Measurements from ENCODE around the gene MCM10.
A peak's percentile ranks its signal among the peaks of the same experiment; 100 is the strongest.

The MCM10 gene

GRCh38 chr10:13160934-13161856, at the start of gene MCM10:
Gene MCM10 (plus strand): TSS chr10:13161558. CDS start chr10:13164203, 2,645 bp downstream.
- Histone ChIP-seq H3K4me3 (ENCODE audit: low read length in 2 of 2) (peak within 1 kb of the TSS; percentile 60 to 72), H3K27ac (ENCODE audit: low read length) (no peak within 1 kb of the TSS), H3K36me3 (ENCODE audit: control insufficient read depth in 2 of 2, insufficient read depth in 2 of 2, low read length in 2 of 2) (no peaks in the 10 kb centered on the region), H3K27me3 (ENCODE audit: control insufficient read depth in 1 of 2, insufficient read depth in 2 of 2, low read length in 2 of 2) (no peaks in the 10 kb centered on the region), H3K9me3 (ENCODE audit: control insufficient read depth in 2 of 2, low read length in 2 of 2) (no peaks in the 10 kb centered on the region), H3K4me1 (ENCODE audit: control insufficient read depth, insufficient read depth, low read length) (peaks cover 12% of the 10 kb centered on the region), H3K9ac (ENCODE audit: low read length in 2 of 2) (peak within 1 kb of the TSS; percentile 36 to 69)

DNA sequence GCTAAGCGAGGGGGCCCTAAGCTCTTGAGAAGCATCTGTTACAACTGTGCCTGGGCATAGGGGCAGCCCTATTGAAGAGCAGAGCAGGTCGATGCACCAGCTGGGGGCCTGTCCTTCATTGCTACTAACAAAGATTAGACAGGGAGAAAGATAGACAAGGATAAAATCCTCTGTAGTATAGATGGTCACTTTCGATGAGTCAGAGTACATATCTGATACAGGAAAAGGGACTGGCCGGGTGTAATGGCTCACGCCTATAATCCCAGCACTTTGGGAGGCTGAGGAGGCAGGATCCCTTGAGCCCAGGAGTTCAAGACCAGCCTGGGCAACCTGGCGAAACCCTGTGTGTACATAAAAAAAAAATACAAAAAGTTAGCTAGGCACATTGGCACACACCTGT, 47.8 kb upstream of the MCM10 start:
- Histone ChIP-seq H3K9me3 (ENCODE audit: control insufficient read depth in 2 of 2, low read length in 2 of 2) (no peaks in the 10 kb centered on the region), H3K4me3 (ENCODE audit: low read length in 2 of 2) (no peak overlapping the region), H3K27ac (ENCODE audit: low read length) (no peak overlapping the region), H3K27me3 (ENCODE audit: control insufficient read depth in 1 of 2, insufficient read depth in 2 of 2, low read length in 2 of 2) (no peaks in the 10 kb centered on the region), H3K4me1 (ENCODE audit: control insufficient read depth, insufficient read depth, low read length) (no peaks in the 10 kb centered on the region), H3K36me3 (ENCODE audit: control insufficient read depth in 2 of 2, insufficient read depth in 2 of 2, low read length in 2 of 2) (peaks cover 28 to 37% of the 10 kb centered on the region in 2 donors), H3K9ac (ENCODE audit: low read length in 2 of 2) (no peak overlapping the region)

DNA sequence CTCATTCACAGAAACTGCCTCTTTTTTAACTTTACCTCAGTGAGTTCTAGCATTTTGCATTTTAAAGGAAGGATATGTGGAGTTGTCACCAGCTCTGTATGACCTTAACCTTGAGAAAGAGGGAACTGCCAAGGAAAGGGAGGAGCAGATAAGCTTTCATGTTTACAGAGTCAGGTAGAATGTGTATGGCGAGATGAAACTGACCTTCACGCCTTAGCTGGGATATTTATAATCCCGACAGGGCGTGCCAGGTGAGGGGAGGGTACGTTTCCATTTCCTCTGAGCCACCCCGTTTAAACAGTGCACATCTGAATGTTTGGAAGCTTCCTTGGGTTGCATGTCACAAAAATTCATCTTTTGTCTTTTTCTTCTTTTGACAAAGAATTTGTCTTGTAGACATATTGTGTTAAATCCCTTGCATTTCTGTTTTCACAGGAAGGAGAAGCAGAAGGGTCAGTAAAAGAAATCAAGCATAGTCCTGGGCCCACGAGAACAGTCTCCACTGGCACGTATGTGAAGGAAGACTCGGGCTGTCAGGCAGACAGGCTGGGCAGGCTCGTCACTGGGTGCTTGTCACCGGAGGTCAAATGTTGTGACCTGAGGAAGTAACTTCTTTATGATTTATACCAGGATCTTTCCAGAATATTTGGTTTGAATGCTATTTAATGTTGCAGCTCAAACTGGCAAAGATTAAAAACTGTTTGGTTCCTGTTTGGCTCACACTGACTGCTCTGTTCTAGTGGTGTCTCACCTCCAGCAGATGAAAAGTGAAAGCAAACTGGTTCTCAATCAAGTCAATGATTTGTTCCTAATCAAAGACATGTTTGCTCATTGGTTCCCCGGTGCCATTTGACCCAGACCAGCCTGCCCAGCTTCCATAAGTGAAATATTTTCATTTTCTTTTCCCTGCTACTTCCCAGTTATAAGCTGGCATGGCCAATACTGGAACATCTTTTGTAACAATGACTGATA, 45.2 kb upstream of the MCM10 start:
- H3K36me3 ChIP-seq (ENCODE audit: control insufficient read depth in 2 of 2, insufficient read depth in 2 of 2, low read length in 2 of 2) = peaks cover 29 to 38% of the 10 kb centered on the region in 2 donors
- H3K4me1 ChIP-seq (ENCODE audit: control insufficient read depth, insufficient read depth, low read length) = no peaks in the 10 kb centered on the region
- no peak overlapping the region for H3K27ac ChIP-seq (ENCODE audit: low read length)
- H3K9me3 ChIP-seq (ENCODE audit: control insufficient read depth in 2 of 2, low read length in 2 of 2) = no peaks in the 10 kb centered on the region
- H3K4me3 ChIP-seq (ENCODE audit: low read length in 2 of 2) = no peak overlapping the region
- no peak overlapping the region for H3K9ac ChIP-seq (ENCODE audit: low read length in 2 of 2)
- no peaks in the 10 kb centered on the region for H3K27me3 ChIP-seq (ENCODE audit: control insufficient read depth in 1 of 2, insufficient read depth in 2 of 2, low read length in 2 of 2)

GRCh38 chr10:13117841-13118783, 43.2 kb upstream of the MCM10 start:
- no peak overlapping the region for H3K4me3 ChIP-seq (ENCODE audit: low read length in 2 of 2)
- peaks cover 31 to 40% of the 10 kb centered on the region in 2 donors for H3K36me3 ChIP-seq (ENCODE audit: control insufficient read depth in 2 of 2, insufficient read depth in 2 of 2, low read length in 2 of 2)
- H3K9me3 ChIP-seq (ENCODE audit: control insufficient read depth in 2 of 2, low read length in 2 of 2) = no peaks in the 10 kb centered on the region
- no peaks in the 10 kb centered on the region for H3K27me3 ChIP-seq (ENCODE audit: control insufficient read depth in 1 of 2, insufficient read depth in 2 of 2, low read length in 2 of 2)
- H3K4me1 ChIP-seq (ENCODE audit: control insufficient read depth, insufficient read depth, low read length) = no peaks in the 10 kb centered on the region
- no peak overlapping the region for H3K9ac ChIP-seq (ENCODE audit: low read length in 2 of 2)
- no peak overlapping the region for H3K27ac ChIP-seq (ENCODE audit: low read length)

DNA sequence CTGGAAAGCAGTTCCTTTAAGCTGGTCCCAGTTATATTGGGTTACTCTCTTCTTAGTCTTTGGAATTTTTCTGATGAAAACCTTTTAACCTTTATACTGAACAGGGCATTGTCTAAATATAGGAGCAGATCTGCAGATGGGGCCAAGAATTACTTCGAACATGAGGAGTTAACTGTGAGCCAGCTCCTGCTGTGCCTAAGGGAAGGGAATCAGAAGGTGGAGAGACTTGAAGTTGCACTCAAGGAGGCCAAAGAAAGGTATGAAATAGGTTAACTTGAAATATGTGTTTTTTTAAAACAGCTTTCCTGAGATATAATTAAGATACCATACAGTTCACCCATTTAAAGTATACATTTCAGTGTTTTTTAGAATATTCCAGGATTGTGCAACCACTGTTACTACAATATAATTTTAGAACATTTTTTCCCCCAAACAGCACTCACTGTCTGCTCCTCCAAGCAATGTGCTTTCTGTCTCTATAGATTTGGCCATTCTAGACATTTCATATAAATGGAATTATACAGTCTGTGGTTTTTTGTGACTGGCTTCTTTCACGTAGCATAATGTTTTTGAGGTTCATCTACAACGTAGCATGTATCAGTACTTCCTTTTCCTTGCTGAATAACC, 42.5 kb upstream of the MCM10 start:
- Histone ChIP-seq H3K9ac (ENCODE audit: low read length in 2 of 2) (no peak overlapping the region), H3K4me1 (ENCODE audit: control insufficient read depth, insufficient read depth, low read length) (no peaks in the 10 kb centered on the region), H3K27me3 (ENCODE audit: control insufficient read depth in 1 of 2, insufficient read depth in 2 of 2, low read length in 2 of 2) (no peaks in the 10 kb centered on the region), H3K36me3 (ENCODE audit: control insufficient read depth in 2 of 2, insufficient read depth in 2 of 2, low read length in 2 of 2) (peaks cover 29 to 44% of the 10 kb centered on the region in 2 donors), H3K27ac (ENCODE audit: low read length) (no peak overlapping the region), H3K9me3 (ENCODE audit: control insufficient read depth in 2 of 2, low read length in 2 of 2) (no peaks in the 10 kb centered on the region), H3K4me3 (ENCODE audit: low read length in 2 of 2) (no peak overlapping the region)

GRCh38 chr10:13120786-13121499, 40.4 kb upstream of the MCM10 start:
- Histone ChIP-seq H3K27me3 (ENCODE audit: control insufficient read depth in 1 of 2, insufficient read depth in 2 of 2, low read length in 2 of 2) (no peaks in the 10 kb centered on the region), H3K9me3 (ENCODE audit: control insufficient read depth in 2 of 2, low read length in 2 of 2) (no peaks in the 10 kb centered on the region), H3K4me3 (ENCODE audit: low read length in 2 of 2) (no peak overlapping the region), H3K9ac (ENCODE audit: low read length in 2 of 2) (no peak overlapping the region), H3K4me1 (ENCODE audit: control insufficient read depth, insufficient read depth, low read length) (no peaks in the 10 kb centered on the region), H3K36me3 (ENCODE audit: control insufficient read depth in 2 of 2, insufficient read depth in 2 of 2, low read length in 2 of 2) (peaks cover 31 to 51% of the 10 kb centered on the region in 2 donors), H3K27ac (ENCODE audit: low read length) (no peak overlapping the region)

- H3K9me3 ChIP-seq (ENCODE audit: control insufficient read depth in 2 of 2, low read length in 2 of 2) = no peaks in the 10 kb centered on the region
- peaks cover 32 to 47% of the 10 kb centered on the region in 2 donors for H3K36me3 ChIP-seq (ENCODE audit: control insufficient read depth in 2 of 2, insufficient read depth in 2 of 2, low read length in 2 of 2)
- no peak overlapping the region for H3K4me3 ChIP-seq (ENCODE audit: low read length in 2 of 2)
- H3K27ac ChIP-seq (ENCODE audit: low read length) = no peak overlapping the region
- no peak overlapping the region for H3K9ac ChIP-seq (ENCODE audit: low read length in 2 of 2)
- H3K27me3 ChIP-seq (ENCODE audit: control insufficient read depth in 1 of 2, insufficient read depth in 2 of 2, low read length in 2 of 2) = no peaks in the 10 kb centered on the region
- no peaks in the 10 kb centered on the region for H3K4me1 ChIP-seq (ENCODE audit: control insufficient read depth, insufficient read depth, low read length)
These were observed 39.9 kb upstream of the MCM10 start for GRCh38 chr10:13121500-13121854.

DNA sequence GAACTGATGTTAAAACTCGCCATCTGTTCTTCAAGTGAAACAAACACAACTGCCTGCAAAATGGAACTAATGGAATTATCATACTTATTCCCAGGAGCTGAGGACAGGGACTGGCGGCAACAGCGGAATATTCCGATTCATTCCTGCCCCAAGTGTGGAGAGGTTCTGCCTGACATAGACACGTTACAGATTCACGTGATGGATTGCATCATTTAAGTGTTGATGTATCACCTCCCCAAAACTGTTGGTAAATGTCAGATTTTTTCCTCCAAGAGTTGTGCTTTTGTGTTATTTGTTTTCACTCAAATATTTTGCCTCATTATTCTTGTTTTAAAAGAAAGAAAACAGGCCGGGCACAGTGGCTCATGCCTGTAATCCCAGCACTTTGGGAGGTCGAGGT, 24.7 kb upstream of the MCM10 start:
- Histone ChIP-seq H3K27me3 (ENCODE audit: control insufficient read depth in 1 of 2, insufficient read depth in 2 of 2, low read length in 2 of 2) (no peaks in the 10 kb centered on the region), H3K4me1 (ENCODE audit: control insufficient read depth, insufficient read depth, low read length) (no peaks in the 10 kb centered on the region), H3K27ac (ENCODE audit: low read length) (no peak overlapping the region), H3K9ac (ENCODE audit: low read length in 2 of 2) (no peak overlapping the region), H3K36me3 (ENCODE audit: control insufficient read depth in 2 of 2, insufficient read depth in 2 of 2, low read length in 2 of 2) (peaks cover 53 to 67% of the 10 kb centered on the region in 2 donors), H3K9me3 (ENCODE audit: control insufficient read depth in 2 of 2, low read length in 2 of 2) (no peaks in the 10 kb centered on the region), H3K4me3 (ENCODE audit: low read length in 2 of 2) (no peak overlapping the region)

DNA sequence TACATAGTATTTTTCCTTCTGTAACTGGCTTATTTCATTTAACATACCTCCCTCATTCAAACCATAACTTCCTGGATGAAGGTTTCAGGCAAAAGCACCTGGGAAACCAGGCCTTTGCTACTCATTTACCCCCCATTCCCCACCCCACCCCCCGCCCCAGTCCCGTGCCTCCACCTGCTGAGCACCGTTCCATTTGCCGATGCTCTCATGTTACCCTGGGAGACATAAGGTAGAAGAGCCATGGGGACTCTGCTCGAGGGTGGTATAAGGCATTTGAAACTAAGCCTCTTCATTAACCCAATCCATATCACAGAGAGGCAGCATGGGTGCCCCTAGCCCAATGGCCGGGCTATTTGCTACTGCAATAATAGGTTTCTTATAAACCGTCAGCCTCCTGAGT, 22.2 kb upstream of the MCM10 start:
- no peak overlapping the region for H3K4me3 ChIP-seq (ENCODE audit: low read length in 2 of 2)
- H3K27ac ChIP-seq (ENCODE audit: low read length) = no peak overlapping the region
- no peaks in the 10 kb centered on the region for H3K27me3 ChIP-seq (ENCODE audit: control insufficient read depth in 1 of 2, insufficient read depth in 2 of 2, low read length in 2 of 2)
- peaks cover 37 to 50% of the 10 kb centered on the region in 2 donors for H3K36me3 ChIP-seq (ENCODE audit: control insufficient read depth in 2 of 2, insufficient read depth in 2 of 2, low read length in 2 of 2)
- H3K9me3 ChIP-seq (ENCODE audit: control insufficient read depth in 2 of 2, low read length in 2 of 2) = no peaks in the 10 kb centered on the region
- H3K4me1 ChIP-seq (ENCODE audit: control insufficient read depth, insufficient read depth, low read length) = no peaks in the 10 kb centered on the region
- H3K9ac ChIP-seq (ENCODE audit: low read length in 2 of 2) = no peak overlapping the region

Data from stomach smooth muscle (tissue), 2 donors.